Neural crest cell (in vitro differentiated cells): ENCODE measurements around the gene ADCY9. TPM values are rescaled to one million over a fixed set of nuclear protein-coding genes. Genes with fewer than 3 reads are reported as not detected.

Experiments used
- DNase-seq: peaks from one replicate; pipeline ENCODE4 v3.0.0; 2021; ENCODE audit warnings: low read depth, mixed read lengths, low spot score
- H3K27ac Mint-ChIP-seq: one replicate; pipeline ENCODE4 v1.8.0; 2021; ENCODE audit warnings: mild to moderate bottlenecking, mixed read lengths; ENCODE audit not compliant: unreplicated experiment
- H3K27me3 Mint-ChIP-seq: 2 replicates; pipeline ENCODE4 v1.8.0; 2021; ENCODE audit warnings: low read depth, mild to moderate bottlenecking, mixed read lengths
- H3K36me3 Mint-ChIP-seq: 2 replicates; pipeline ENCODE4 v1.8.0; 2021; ENCODE audit warnings: low read depth, mild to moderate bottlenecking, mixed read lengths
- H3K4me1 Mint-ChIP-seq: 2 replicates; pipeline ENCODE4 v1.8.0; 2021; ENCODE audit warnings: mixed read lengths
- H3K4me3 Mint-ChIP-seq: one replicate; pipeline ENCODE4 v1.8.0; 2021; ENCODE audit warnings: mild to moderate bottlenecking, mixed read lengths
- H3K9me3 Mint-ChIP-seq: 2 replicates; pipeline ENCODE4 v1.8.0; 2021; ENCODE audit warnings: mixed read lengths
- total RNA-seq: library from RNA; stranded (reverse); gene quantifications from 2 replicates; pipeline ENCODE4 v1.2.1, GENCODE V29; 2021
- TF ChIP-seq, protein P1 (sequence below): fragments of 200-600 bp; sonication (generic); conservative IDR thresholded peaks from 2 replicates; pipeline ENCODE4 v1.5.0; 2021; ENCODE audit warnings: antibody characterized with exemption, mild to moderate bottlenecking

ADCY9 gene
- total RNA-seq, 1 donor from 2014 or later = 11.6 TPM

DNA sequence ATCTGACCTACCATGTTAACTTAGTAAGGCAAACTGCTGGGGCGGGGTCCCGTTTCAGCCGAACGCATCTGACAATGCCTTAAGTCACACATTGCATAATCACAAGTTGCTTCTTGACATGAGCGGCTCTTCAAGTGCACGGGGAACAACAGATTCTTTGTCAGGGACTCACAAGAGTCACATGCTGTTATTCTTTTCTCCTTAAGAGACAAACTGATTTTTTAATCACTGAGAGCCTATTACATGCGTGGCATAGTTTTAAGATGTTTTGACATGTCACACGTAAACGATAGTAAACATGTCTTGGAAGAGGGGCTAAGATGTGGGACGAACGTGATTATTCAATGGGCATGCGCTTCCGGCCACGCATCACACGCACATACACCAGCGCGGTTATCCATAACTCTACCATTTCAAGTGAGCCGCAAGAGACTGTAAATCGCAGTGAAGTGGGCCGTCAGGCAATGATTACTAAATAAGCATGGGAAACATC, 63.4 kb downstream of the ADCY9 start:
- no peaks in the 10 kb centered on the region for H3K27me3 Mint-ChIP-seq

DNA sequence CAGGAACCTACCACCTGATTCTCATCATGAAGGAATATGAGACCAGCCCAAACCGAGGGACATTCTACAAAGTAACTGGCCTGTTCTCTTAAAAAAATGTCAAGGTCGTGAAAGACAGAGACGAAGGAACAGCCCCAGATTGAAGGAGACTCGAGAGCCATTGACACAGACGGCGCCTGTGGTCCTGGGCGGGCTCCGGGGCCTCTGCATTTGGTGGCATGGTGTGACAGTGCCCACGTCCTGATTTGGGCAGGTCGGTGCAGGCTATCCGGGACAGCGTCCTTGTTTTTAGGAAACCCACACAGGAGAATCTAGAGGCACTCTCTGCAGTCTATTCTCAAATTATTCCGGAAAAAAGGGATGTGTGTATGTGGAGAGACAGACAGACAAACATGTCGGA, 64.1 kb downstream of the ADCY9 start:
- peak overlapping the region; percentile 11 for H3K4me3 Mint-ChIP-seq
- no peaks in the 10 kb centered on the region for H3K27me3 Mint-ChIP-seq
- no peak overlapping the region for H3K27ac Mint-ChIP-seq
- peaks cover 2% of the 10 kb centered on the region for H3K36me3 Mint-ChIP-seq
- no peaks in the 10 kb centered on the region for H3K9me3 Mint-ChIP-seq
- peaks cover 41% of the 10 kb centered on the region for H3K4me1 Mint-ChIP-seq
- no peak for DNase-seq
- TF ChIP-seq, protein P1, sequence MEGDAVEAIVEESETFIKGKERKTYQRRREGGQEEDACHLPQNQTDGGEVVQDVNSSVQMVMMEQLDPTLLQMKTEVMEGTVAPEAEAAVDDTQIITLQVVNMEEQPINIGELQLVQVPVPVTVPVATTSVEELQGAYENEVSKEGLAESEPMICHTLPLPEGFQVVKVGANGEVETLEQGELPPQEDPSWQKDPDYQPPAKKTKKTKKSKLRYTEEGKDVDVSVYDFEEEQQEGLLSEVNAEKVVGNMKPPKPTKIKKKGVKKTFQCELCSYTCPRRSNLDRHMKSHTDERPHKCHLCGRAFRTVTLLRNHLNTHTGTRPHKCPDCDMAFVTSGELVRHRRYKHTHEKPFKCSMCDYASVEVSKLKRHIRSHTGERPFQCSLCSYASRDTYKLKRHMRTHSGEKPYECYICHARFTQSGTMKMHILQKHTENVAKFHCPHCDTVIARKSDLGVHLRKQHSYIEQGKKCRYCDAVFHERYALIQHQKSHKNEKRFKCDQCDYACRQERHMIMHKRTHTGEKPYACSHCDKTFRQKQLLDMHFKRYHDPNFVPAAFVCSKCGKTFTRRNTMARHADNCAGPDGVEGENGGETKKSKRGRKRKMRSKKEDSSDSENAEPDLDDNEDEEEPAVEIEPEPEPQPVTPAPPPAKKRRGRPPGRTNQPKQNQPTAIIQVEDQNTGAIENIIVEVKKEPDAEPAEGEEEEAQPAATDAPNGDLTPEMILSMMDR = no peak

More for the DNA sequence above, 63.4 kb downstream of the ADCY9 start:
- Mint-ChIP-seq H3K27ac (peak overlapping the region; percentile 93), H3K4me1 (peaks cover 41% of the 10 kb centered on the region), H3K4me3 (peak overlapping the region; percentile 58), H3K9me3 (no peaks in the 10 kb centered on the region), H3K36me3 (peaks cover 2% of the 10 kb centered on the region)
- TF ChIP-seq, protein P1 = no peak
- no peak for DNase-seq

DNA sequence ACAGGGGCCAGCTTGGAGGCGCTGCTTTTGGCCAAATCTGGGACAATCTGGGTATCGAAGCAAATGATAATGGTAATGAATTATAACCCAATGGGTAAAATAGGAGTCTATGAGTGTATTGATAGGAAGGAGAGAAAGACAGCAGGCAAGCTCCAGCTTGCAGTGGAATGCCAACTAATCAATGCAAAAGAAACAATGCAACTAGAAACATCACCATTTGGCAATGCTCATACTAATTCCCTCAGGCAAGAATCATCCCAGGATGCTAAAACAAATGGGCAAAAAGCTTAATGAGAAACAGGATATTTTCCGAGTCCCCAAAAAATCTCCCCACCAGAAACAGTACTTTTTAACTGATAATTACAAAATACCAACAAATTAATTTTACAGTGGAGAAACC, 64.7 kb downstream of the ADCY9 start:
- TF ChIP-seq, protein P1 = no peak
- DNase-seq = no peak
- Mint-ChIP-seq H3K9me3 (no peaks in the 10 kb centered on the region), H3K36me3 (peaks cover 2% of the 10 kb centered on the region), H3K27me3 (no peaks in the 10 kb centered on the region), H3K4me1 (peaks cover 41% of the 10 kb centered on the region), H3K4me3 (no peak overlapping the region), H3K27ac (no peak overlapping the region)

DNA sequence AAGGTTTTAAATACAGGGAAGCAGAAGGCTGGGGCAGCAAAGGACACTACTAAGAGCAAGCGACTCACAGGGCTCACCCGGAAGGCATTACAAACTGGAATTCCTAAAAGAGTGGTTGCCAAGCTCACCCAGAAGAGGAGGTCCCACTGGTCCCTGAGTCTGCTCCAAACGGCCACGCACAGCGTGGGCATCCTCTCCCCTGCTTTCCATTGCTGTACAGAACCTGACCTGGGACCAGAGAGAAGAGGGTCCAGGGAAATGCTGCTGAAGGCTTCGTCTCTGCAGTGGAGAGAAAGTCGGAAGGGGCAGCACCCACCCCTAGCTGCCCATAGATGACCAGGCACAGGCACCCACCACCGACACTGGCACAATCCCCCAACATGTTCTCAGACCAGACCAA, 67.2 kb downstream of the ADCY9 start:
- no peak overlapping the region for H3K27ac Mint-ChIP-seq

DNA sequence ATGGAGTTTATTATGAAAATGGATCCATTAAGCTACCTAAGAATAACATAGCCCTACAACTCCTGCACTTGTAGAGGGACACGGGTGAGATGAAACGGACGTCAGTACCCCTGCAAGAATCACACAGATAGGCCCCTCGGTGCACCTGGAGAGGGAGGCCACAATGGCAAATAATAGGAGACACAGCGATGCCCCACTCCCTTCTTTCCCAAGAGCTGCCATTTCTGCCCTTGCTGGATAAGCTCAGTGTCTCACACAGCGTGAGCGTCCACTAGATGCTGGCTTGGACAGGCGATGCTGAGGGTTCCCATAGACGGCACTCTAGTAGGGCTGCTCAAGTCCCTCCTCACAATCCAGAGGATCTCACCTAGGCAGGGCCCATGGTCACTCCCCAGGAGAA, 67.8 kb downstream of the ADCY9 start:
- Mint-ChIP-seq H3K4me3 (no peak overlapping the region), H3K27ac (no peak overlapping the region), H3K27me3 (no peaks in the 10 kb centered on the region), H3K36me3 (peaks cover 2% of the 10 kb centered on the region), H3K9me3 (no peaks in the 10 kb centered on the region), H3K4me1 (peaks cover 30% of the 10 kb centered on the region)
- TF ChIP-seq, protein P1 = no peak
- no peak for DNase-seq

More for the DNA sequence above, 67.2 kb downstream of the ADCY9 start:
- peaks cover 2% of the 10 kb centered on the region for H3K36me3 Mint-ChIP-seq
- H3K27me3 Mint-ChIP-seq = no peaks in the 10 kb centered on the region
- H3K9me3 Mint-ChIP-seq = no peaks in the 10 kb centered on the region
- TF ChIP-seq, protein P1 = no peak
- peaks cover 35% of the 10 kb centered on the region for H3K4me1 Mint-ChIP-seq
- no peak for DNase-seq
- H3K4me3 Mint-ChIP-seq = no peak overlapping the region
